ACHN (cell line): ENCODE data around the gene DNAJC17.

ENCODE experiments used
- DNase-seq: peaks from one replicate; pipeline ENCODE4 v3.0.0-alpha.2; 2015
- in situ Hi-C: cut with HindIII; loops from 2 replicates; pipeline ENCODE4 v1.10.0; 2017; ENCODE audit warnings: low sequenced_read_pairs, low pct_ligation_motif_present, low pct_unique_long_range_greater_than_20kb

Gene DNAJC17

DNA sequence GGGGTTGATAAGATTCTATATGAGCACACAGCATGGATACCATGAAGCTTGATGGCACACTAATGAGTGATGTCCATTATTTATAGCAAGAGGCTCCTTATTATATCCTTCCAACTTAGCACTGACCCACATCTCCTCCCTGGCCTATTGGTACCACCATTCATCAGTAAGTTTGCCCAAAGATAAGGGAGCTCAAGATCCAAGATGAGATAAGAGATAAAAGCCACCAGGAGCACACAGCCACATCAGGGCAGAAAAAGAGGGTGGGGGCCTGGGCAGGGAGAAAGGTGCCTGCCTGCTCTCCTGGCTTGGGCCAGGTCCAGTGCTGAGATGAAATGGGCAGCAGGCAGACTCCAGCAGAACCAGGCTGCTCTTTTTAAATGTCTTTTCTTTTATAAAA lies 25.6 kb upstream of the DNAJC17 start:
- in situ Hi-C loops: no loop called here
- no peak for DNase-seq

GRCh38 chr15:40831861-40832260 lies 24.6 kb upstream of the DNAJC17 start:
- no peak for DNase-seq

DNA sequence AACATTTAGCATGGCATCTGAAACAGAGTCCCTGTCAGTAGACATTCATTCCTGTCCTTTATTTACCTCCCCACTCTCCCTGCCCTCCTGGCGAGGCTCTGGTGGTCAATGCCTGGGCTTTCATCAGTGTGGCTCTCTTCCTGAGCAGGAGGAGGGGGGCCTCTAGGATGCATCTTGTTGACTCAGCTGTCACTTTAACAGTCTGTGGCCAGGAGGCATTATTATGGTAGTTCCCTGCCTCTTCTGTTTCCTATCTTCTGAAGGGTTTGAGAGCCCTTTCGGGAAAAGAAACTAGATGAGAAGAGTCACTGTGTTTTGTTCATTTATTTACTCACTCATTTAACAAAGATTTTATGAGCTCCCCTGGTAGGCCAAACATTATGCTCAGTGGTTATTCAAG lies 23.6 kb upstream of the DNAJC17 start:
- no peak for DNase-seq
- in situ Hi-C loops: no loop called here

More at GRCh38 chr15:40831861-40832260, 24.6 kb upstream of the DNAJC17 start:
- in situ Hi-C loops: no loop called here

GRCh38 chr15:40829115-40829514 lies 21.8 kb upstream of the DNAJC17 start:
- in situ Hi-C loops: no loop called here
- DNase-seq: no peak

DNA sequence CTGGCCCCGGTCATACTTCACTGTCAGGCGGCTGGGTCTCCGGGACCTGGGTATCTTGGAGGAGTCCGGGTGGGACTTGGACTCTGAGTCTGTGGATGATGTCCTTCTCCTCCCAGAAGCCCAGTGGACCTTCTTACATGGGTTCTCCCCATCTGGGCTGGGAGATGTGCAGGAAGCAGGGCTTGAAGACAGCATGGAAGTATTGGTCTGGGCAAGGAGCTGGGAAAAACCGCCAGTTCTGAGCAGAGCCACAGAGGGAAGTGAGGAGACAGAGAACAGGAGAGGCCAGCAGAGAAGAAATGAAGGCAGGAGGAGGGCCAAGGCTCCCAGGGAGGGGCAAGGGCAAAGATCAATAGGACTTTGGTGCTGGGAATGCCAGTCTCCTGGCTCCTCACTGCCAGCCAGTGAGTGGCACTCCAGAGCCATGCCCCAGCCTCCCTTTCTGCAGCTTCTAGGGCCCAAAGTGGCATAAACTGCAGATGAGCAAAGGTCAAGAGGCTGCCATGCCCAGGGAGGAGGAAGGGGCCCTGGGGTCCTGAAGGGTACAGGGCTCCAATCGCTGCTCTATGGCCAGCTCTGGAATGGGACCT lies 21.3 kb upstream of the DNAJC17 start, which contains the start of gene PPP1R14D:
TSS of gene PPP1R14D (minus strand) at position 262 of the 590 bp plus-strand sequence. CDS start at position 195, 67 bp downstream.
- DNase-seq: no peak

DNA sequence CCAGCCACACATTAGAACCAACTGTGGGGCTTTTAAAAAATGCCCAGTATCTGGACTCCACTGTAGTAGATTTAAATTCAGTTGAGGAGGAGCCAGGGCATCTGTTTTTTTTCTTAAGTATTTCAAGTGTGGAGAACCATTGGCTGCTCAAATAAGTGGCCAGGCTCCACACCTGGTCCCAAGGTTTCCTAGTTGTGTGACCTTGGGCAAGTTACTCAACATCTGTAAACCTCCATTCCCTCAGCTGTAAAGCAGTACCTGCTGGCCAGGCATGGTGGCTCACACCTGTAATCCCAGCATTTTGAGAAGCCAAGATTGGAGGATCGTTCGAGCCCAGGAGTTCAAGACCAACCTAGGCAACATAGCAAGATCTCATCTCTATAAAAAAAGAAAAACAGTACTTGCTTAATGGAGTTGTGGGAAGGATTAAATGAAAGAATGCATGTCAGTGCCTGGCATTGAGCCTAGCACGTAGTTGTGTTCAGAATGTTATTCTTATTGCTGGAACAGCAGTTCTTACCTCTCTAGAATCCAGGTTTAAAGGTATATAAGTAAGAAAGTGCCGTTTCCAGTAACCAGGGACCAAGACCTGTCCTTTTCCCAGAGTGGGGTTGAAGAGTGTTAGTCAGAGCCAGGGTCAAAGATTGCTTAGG lies 19.3 kb upstream of the DNAJC17 start:
- in situ Hi-C loops: no loop called here

More for the DNA sequence above, 21.3 kb upstream of the DNAJC17 start, which contains the start of gene PPP1R14D:
- in situ Hi-C loops: no loop called here

DNA sequence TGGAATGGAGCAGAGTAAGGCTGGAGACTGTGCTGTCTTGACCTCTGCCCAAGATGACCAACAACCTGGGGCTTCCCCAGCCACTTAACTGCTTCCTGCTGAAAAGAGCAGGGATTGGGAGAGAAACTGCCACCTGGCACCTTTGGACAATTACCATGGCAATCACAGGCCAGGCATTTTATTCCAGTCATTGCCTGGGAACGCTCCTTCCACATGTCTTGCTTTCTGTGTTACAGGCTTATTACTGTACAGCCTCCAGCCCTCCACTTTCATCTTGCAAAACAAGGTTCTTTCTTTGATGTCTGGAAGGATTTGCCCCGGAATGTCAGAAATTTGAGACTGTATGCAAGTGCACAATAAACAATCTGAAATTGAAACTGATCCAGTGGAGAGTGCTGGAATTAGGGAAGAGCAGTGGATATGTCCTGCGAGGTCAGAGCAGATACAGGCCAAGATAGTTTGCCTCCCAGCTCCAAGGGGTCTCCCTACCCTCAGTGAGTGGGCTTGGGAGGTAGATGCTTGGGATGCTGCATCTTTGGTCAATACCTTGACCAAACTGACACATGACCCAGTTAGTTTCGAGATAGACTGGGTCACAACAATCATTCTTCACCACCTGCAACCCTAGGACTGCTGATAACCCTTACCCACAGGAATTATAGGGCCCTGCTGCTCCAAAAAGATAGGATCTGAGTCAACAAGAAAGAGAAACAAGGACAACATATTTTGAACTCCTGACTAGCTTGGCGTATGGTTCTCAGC lies 18.6 kb upstream of the DNAJC17 start:
- DNase-seq: peak; percentile 23
- in situ Hi-C loops: no loop called here

More for the DNA sequence above, 19.3 kb upstream of the DNAJC17 start:
- no peak for DNase-seq

DNA sequence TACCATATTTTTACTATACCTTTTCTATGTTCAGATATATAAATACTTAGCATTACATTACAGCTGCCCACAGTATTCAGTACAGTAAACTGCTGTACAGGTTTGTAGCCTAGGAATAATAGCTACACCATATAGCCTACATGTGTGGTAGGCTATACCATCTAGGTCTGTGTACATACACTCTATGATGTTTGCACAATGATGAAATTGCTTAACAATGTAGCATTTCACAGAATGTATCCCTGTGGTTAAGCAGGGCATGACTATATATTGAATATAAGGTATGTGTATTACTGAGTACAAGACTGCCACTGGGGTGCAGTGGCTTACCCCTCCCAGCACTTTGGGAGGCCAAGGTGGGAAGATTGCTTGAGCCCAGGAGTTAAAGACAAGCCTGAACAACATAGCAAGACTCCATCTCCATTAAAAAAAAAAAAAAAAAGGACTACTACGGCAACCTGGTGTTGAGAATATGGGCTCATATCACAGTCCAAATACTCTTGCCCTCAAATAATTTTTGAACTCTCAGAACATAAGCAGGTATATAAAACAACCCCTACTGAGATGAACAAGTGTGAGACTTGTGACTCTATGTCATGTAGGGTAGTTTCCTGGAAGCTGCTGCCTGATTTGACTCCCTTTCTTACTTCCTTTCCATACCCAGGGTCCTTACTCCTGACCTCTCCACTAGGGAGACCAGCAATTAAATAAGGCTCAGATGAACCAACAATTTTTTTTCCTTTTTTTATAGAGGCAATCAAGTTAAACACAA lies 16.5 kb upstream of the DNAJC17 start:
- in situ Hi-C loops: no loop called here
- no peak for DNase-seq

DNA sequence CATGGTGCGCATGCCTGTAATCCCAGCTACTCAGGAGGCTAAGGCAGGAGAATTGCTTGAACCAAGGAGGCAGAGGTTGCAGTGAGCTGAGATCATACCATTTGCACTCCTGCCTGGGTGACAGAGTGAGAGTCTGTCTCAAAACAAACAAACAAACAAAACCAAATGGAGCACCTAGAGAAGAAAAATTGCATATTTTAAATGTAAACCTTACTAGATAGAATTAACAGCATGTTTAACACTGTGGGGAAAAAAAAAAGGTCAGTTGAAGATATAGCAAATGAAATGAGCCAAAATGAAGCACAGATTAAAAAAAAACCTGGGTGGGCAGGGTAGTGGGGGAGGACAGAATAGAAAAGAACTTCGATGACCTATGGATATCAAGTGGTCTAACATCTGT lies 13.9 kb upstream of the DNAJC17 start:
- in situ Hi-C loops: no loop called here
- no peak for DNase-seq

DNA sequence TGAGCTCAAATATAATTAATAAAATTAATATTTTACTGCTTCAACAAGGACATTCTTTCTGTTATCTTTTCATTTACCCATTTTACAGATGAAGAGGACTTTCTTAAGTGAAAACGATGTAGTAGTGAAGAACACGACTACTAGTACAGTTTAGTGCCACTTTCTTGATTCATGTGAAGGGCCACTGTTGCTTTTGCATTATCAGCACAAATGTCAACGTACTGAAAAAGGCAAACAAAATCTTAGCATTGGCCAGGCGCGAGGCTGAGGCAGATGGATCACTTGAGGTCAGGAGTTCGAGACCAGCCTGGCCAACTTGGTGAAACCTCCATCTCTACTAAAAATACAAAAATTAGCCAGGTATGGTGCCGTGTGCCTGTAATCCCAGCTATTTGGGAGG lies 11.8 kb upstream of the DNAJC17 start:
- DNase-seq: no peak
- in situ Hi-C loops: no loop called here

DNA sequence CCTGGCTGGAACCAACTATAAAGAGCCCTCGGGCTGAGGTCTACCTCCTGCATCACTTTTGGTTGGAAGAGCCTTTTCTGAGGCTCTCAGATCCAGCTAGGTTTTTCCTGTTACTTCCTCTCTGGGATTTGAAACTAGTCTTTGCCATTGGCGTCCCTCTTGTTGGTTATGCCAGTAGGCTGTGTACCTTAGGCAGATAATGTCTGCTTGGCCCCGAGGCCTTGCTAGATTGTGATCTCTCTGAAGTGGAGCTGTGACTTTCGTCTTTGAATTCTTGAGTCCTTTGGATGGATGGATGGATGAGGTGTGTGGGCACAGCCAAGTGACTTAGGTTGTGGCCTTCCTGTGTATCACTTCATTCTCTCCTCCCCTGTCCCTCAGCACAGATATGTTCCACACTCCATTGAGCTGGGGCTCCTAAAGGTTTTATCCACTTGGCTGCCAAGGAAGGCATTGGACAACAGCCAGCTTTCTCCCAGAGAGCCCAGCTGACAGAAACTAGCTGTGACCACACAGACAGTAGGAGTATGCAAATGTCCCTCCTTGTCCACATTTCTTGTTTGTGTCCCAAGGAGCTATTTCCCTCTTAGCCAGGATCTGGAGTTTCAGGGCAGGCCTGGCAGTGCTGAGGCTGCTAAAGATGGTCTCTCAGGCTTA lies 7.9 kb upstream of the DNAJC17 start:
- in situ Hi-C loops: no loop called here
- DNase-seq: no peak

DNA sequence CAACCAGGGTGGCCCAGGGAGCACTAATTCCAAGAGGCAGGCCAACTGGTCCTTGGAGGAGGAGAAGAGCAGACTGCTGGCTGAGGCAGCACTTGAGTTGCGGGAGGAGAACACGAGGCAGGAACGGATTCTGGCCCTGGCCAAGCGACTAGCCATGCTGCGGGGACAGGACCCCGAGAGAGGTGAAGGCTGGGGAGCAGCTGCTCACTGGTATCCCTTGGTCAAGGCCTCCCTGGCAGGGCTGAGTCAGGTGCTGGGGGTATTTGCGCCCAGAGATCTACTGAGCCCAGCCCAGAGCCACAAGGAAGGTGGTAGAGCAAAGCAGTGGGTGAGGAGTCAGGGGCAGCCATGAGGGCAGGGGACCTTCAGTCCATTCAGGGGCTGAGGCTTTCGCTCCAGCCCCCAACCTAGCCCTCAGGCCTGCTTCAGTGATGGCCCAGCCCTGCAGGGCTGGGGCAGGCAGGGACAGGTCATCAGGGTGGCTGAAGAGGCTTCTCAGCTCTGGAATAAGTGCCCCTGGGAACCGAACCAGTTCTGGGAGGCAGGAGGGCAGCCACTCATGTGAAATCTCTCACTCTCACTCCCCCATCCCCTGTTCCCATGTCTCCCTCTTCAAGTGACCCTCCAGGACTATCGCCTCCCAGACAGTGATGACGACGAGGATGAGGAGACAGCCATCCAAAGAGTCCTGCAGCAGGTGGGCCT lies 5.6 kb upstream of the DNAJC17 start:
- in situ Hi-C loops: no loop called here

GRCh38 chr15:40808861-40809450 lies 1.7 kb upstream of the DNAJC17 start:
- in situ Hi-C loops: no loop called here
- no peak for DNase-seq

More for the DNA sequence above, 5.6 kb upstream of the DNAJC17 start:
- no peak for DNase-seq

GRCh38 chr15:40807888-40808461 lies 702 bp upstream of the DNAJC17 start:
- in situ Hi-C loops: no loop called here
- no peak for DNase-seq

- in situ Hi-C loops: no loop called here
- no peak for DNase-seq
Observed at GRCh38 chr15:40806672-40807027, 623 bp downstream of the DNAJC17 start.

- in situ Hi-C loops: no loop called here
- DNase-seq: no peak
Observed at GRCh38 chr15:40803688-40804087, 3.6 kb downstream of the DNAJC17 start.

GRCh38 chr15:40803076-40803475 lies 4.2 kb downstream of the DNAJC17 start:
- in situ Hi-C loops: no loop called here
- DNase-seq: no peak
